Measurements from ENCODE around the gene VGLL2. TPM values are rescaled to one million over a fixed set of nuclear protein-coding genes. Genes with fewer than 3 reads are reported as not detected.

The VGLL2 gene
- total RNA-seq, 1 donor from 2014 or later: not detected

GRCh38 chr6:117309611-117310010 lies 44.3 kb downstream of the VGLL2 start:
- no peaks in the 10 kb centered on the region for H3K9me3 ChIP-seq
- no peak for DNase-seq (ENCODE audit: low spot score in 2 of 2)

DNA sequence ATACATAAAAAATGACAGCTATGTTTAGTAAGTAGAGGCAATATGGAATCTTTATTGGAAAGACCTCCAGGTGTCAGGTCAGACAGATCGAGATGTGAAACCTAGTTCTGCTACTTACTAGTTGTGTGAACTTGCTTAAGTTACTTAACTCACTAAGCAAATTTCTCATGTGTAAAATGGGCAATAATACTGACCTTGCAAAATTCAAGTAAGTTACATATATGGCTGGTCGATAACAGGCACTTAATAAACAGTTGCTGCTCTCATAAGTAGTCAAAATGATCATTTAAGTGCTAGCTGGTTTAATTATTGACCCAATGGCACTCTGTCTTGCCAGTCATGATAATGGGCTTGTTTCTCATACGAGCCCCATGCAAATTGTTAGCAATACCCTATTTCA lies 46.0 kb downstream of the VGLL2 start:
- no peak overlapping the region for H3K27ac ChIP-seq
- no peak for DNase-seq (ENCODE audit: low spot score in 2 of 2)
- intact Hi-C loops (cut with DNase I): no loop called here
- TF ChIP-seq CTCF (IDR thresholded peaks at IDR 0.05): no peak
- no peaks in the 10 kb centered on the region for H3K9me3 ChIP-seq
- H3K4me1 ChIP-seq: no peaks in the 10 kb centered on the region
- H3K27me3 ChIP-seq: no peaks in the 10 kb centered on the region
- H3K36me3 ChIP-seq: no peaks in the 10 kb centered on the region
- H3K4me3 ChIP-seq: no peak overlapping the region

More at GRCh38 chr6:117309611-117310010, 44.3 kb downstream of the VGLL2 start:
- no peak overlapping the region for H3K27ac ChIP-seq
- no peaks in the 10 kb centered on the region for H3K36me3 ChIP-seq
- no peak overlapping the region for H3K4me3 ChIP-seq
- TF ChIP-seq CTCF (IDR thresholded peaks at IDR 0.05): no peak
- intact Hi-C loops (cut with DNase I): no loop called here
- H3K4me1 ChIP-seq: no peaks in the 10 kb centered on the region
- no peaks in the 10 kb centered on the region for H3K27me3 ChIP-seq

- Histone ChIP-seq H3K4me1 (no peaks in the 10 kb centered on the region), H3K4me3 (no peak overlapping the region), H3K9me3 (no peaks in the 10 kb centered on the region), H3K36me3 (no peaks in the 10 kb centered on the region), H3K27ac (no peak overlapping the region), H3K27me3 (no peaks in the 10 kb centered on the region)
- no peak for TF ChIP-seq CTCF (IDR thresholded peaks at IDR 0.05)
- intact Hi-C loops (cut with DNase I): no loop called here
- DNase-seq (ENCODE audit: low spot score in 2 of 2): no peak
Observed at GRCh38 chr6:117311726-117312125, 46.4 kb downstream of the VGLL2 start.

DNA sequence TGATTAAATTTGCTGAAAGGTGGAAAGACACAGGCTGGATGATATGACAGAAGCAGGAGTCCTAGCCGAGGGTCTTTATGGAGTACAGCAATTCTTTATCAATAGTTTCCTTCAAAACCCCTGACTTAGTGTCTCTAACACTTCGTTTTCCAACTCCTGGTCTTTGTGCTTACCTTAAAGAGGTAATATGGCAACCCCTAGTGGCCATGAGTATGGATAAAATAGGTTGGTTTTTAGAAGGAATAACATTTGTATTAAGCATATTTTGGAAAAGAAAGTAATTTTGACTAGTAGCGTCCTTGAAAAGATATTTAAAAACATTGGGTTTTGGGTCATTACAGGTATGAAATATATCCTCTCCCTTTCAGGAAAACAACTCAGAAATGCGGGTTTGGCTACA lies 51.9 kb downstream of the VGLL2 start:
- H3K4me1 ChIP-seq: no peaks in the 10 kb centered on the region
- no peak for DNase-seq (ENCODE audit: low spot score in 2 of 2)
- no peak overlapping the region for H3K27ac ChIP-seq
- H3K36me3 ChIP-seq: no peaks in the 10 kb centered on the region
- intact Hi-C loops (cut with DNase I): no loop called here
- H3K4me3 ChIP-seq: no peak overlapping the region
- no peaks in the 10 kb centered on the region for H3K27me3 ChIP-seq
- no peak for TF ChIP-seq CTCF (IDR thresholded peaks at IDR 0.05)
- H3K9me3 ChIP-seq: no peaks in the 10 kb centered on the region

Other genes starting within 250 kb of the VGLL2 start
- gene ROS1, start 160.4 kb downstream of the VGLL2 start, total RNA-seq: not detected
- gene DCBLD1, start 217.1 kb downstream of the VGLL2 start, total RNA-seq: 0.85 TPM